ENCODE results near the gene FBXO44.

- TF ChIP-seq CTCF (IDR thresholded peaks at IDR 0.05) (no peak), POLR2A (IDR thresholded peaks at IDR 0.05) (no peak)
These were observed 25.8 kb downstream of the FBXO44 start for GRCh38 chr1:11680270-11681070.

All from adrenal gland (tissue), 5 donors.